Mammary epithelial cell (primary cell): Measurements from ENCODE around the gene ZNF169.

Experiments
- EZH2 ChIP-seq: IDR thresholded peaks from 2 replicates; pipeline ENCODE4 v1.6.1; 2012; ENCODE audit warnings: low read length, inconsistent platforms, borderline replicate concordance
- TF ChIP-seq, protein P1 (sequence below), 2 donors: IDR thresholded peaks in 1 of 2; conservative IDR thresholded peaks in 1 of 2; 2 replicates each; pipeline ENCODE4 v1.5.1; 2011 to 2012; ENCODE audit warnings: inconsistent platforms in 2 of 2, low read length in 2 of 2, mild to moderate bottlenecking in 2 of 2, control low read depth in 1 of 2, low read depth in 1 of 2; ENCODE audit not compliant: insufficient read depth in 1 of 2; ENCODE audit errors: extremely low read depth in 1 of 2

DNA sequence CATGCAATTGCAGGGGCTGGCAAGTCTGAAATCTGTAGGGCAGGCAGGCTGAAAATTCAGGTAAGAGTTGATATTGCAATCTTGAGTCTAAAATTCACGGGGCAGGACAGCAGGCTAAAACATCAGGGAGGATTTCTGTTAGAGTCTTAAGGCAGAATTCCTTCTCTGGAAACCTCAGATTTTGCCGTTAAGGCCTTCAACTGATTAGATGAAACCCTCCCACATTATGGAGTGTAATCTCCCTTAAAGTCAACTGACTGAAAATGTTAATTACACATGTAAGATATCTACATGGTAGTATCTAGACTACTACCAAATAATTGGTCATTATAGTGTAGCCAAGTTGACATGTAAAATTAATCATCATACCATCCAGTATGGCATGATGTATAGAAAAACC is 3.1 kb upstream of the ZNF169 start:
- TF ChIP-seq, protein P1, sequence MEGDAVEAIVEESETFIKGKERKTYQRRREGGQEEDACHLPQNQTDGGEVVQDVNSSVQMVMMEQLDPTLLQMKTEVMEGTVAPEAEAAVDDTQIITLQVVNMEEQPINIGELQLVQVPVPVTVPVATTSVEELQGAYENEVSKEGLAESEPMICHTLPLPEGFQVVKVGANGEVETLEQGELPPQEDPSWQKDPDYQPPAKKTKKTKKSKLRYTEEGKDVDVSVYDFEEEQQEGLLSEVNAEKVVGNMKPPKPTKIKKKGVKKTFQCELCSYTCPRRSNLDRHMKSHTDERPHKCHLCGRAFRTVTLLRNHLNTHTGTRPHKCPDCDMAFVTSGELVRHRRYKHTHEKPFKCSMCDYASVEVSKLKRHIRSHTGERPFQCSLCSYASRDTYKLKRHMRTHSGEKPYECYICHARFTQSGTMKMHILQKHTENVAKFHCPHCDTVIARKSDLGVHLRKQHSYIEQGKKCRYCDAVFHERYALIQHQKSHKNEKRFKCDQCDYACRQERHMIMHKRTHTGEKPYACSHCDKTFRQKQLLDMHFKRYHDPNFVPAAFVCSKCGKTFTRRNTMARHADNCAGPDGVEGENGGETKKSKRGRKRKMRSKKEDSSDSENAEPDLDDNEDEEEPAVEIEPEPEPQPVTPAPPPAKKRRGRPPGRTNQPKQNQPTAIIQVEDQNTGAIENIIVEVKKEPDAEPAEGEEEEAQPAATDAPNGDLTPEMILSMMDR (conservative IDR thresholded peaks at IDR 0.05 in 1 of 2, IDR thresholded peaks at IDR 0.05 in 1 of 2; ENCODE audit: extremely low read depth in 1 of 2, insufficient read depth in 1 of 2, low read depth in 1 of 2, low read length in 2 of 2), result no peak
- no peak for TF ChIP-seq EZH2
